ENCODE measurements around the gene ZNF281. TPM values are rescaled to one million over a fixed set of nuclear protein-coding genes. Genes with fewer than 3 reads are reported as not detected.
"Not testable (repeated sequence)": the region's sequence is repeated elsewhere in the genome, so short reads cannot be mapped to it uniquely, and the experiment has no call there.

ZNF281 gene
- total RNA-seq, 6 experiments from 2014 or later, result 12.6 to 15.2 (median 13.8) TPM

DNA sequence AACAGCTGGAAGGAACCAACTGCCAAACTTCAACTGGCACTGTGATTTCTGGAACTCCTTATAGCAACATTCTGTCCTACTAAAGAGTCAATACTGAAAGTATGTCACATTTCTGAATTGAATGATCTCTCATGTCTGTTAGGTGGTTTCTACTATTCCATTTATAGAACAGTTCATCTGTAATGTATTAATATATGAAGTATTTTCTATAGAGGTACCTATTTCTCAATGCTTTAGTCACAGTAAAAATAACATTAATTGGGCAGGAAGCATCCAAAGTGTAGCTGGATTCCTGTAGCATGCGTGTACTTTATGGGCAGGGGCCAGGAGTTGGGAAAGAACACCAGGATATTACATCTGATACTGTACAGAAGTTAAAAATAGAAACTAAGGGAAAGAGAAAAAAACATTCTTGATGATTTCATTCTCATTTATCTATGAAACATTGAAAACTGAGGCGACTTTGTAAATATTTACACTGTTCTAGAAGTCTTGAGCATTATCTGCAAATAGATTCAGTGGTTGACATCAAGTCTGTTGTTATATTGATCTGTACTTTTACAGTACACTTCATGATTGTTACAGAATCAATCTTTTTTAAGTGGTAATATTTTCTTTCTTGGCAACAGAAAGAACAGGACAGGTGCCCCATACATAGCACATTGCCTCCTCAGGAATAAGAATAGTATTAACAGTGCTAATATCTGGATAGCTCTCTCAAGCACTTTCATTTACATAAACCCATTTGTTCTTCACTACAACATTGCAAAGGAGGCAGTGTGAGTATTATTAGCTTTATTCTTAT is 6.2 kb upstream of the ZNF281 start:
- no peaks in the 10 kb centered on the region for H3K9me3 ChIP-seq
- peak; percentile 59 to 75 (median 74) for ATAC-seq
- H3K27ac ChIP-seq, result peak overlapping the region; percentile 49 to 66 (median 59)
- peak in 2 of 3 donors; percentile 52 to 65 for DNase-seq
- H3K4me1 ChIP-seq, result peaks cover 0 to 26% (median 7%) of the 10 kb centered on the region in 4 donors
- H3K36me3 ChIP-seq, result no peaks in the 10 kb centered on the region
- H3K27me3 ChIP-seq, result no peaks in the 10 kb centered on the region
- no peak overlapping the region for H3K4me3 ChIP-seq
- no peak for TF ChIP-seq POLR2A (IDR thresholded peaks at IDR 0.05)
- TF ChIP-seq, protein P1, sequence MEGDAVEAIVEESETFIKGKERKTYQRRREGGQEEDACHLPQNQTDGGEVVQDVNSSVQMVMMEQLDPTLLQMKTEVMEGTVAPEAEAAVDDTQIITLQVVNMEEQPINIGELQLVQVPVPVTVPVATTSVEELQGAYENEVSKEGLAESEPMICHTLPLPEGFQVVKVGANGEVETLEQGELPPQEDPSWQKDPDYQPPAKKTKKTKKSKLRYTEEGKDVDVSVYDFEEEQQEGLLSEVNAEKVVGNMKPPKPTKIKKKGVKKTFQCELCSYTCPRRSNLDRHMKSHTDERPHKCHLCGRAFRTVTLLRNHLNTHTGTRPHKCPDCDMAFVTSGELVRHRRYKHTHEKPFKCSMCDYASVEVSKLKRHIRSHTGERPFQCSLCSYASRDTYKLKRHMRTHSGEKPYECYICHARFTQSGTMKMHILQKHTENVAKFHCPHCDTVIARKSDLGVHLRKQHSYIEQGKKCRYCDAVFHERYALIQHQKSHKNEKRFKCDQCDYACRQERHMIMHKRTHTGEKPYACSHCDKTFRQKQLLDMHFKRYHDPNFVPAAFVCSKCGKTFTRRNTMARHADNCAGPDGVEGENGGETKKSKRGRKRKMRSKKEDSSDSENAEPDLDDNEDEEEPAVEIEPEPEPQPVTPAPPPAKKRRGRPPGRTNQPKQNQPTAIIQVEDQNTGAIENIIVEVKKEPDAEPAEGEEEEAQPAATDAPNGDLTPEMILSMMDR (IDR thresholded peaks at IDR 0.05), result no peak
- intact Hi-C loops (cut with DNase I), result loop anchor here in 1 of 2 donors (10.0 kb wide), 1 partner anchor 51 kb away; no protein-coding TSS in a partner anchor
- 15% methylated on average over 2 of the region's 2 CpGs for WGBS (ENCODE audit: insufficient coverage, low coverage, low lambda C conversion rate, missing lambda C conversion rate)

DNA sequence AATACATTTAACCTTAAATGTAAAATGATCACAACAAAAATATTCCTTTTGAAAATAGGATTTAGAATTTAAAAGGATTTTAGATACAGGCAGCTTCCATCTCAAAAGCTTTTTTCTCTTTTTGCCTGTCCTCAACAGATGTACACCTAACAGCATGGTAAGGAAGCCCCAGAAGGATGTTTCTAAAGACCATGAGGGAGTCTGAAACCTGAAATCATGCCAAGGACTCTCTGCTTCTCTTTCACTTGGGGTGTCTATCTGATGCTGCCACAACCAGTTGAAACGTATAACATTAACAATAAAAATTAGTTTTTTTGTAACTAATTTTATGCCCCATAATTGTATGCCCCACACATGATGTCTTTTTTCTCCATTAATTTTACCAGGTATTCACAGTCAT is 5.4 kb upstream of the ZNF281 start:
- H3K27ac ChIP-seq, result peak overlapping the region; percentile 49 to 66 (median 59)
- H3K4me1 ChIP-seq, result peaks cover 0 to 26% (median 7%) of the 10 kb centered on the region in 4 donors
- H3K9me3 ChIP-seq, result no peaks in the 10 kb centered on the region
- DNase-seq, result no peak
- H3K27me3 ChIP-seq, result no peaks in the 10 kb centered on the region
- no peak for TF ChIP-seq POLR2A (IDR thresholded peaks at IDR 0.05)
- TF ChIP-seq, protein P1 (IDR thresholded peaks at IDR 0.05), result no peak
- no peak for ATAC-seq
- H3K4me3 ChIP-seq, result no peak overlapping the region
- 58% methylated on average over 1 of the region's 1 CpG for WGBS (ENCODE audit: insufficient coverage, low coverage, low lambda C conversion rate, missing lambda C conversion rate)
- intact Hi-C loops (cut with DNase I), result loop anchor here in 1 of 2 donors (10.0 kb wide), 1 partner anchor 50 kb away; no protein-coding TSS in a partner anchor
- H3K36me3 ChIP-seq, result no peaks in the 10 kb centered on the region

DNA sequence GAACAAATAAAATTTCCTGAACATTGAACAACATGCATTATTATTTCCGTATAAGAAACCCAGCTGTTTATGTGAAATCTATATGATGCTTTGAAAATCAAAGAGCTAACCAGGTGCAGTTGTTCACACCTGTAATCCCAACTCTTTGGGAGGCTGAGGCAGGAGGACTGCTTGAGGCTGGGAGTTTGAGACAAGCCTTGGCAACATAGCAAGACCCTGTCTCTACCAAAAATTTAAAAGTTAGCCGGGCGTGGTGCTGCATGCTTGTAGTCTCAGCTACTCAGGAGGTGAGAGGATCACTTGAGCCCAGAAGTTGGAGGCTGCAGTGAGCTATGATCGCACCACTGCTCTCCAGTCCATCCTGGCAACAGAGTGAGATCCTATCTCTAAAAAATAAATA is 4.8 kb upstream of the ZNF281 start:
- H3K9me3 ChIP-seq, result no peaks in the 10 kb centered on the region
- ATAC-seq, result no peak

DNA sequence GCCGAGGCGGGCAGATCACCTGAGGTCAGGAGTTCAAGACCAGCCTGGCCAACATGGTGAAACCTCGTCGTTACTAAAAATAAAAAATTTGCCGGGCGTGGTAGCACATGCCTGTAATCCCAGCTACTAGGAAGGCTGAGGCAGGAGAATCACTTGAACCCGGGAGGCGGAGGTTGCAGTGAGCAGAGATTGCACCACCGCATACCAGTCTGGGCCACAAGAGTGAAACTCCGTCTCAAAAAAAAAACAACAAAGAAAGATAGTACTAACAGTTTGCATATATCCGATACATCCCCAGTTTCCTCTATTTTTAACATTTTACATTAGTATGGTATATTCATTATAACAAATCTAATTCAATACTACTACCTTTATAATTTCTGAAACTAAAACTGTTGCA is 3.9 kb upstream of the ZNF281 start:
- intact Hi-C loops (cut with DNase I), result loop anchor here in 1 of 2 donors (10.0 kb wide), 1 partner anchor 49 kb away; no protein-coding TSS in a partner anchor
- peak in 1 of 4 donors; percentile 3 for ATAC-seq
- 26% methylated on average over 10 of the region's 11 CpGs for WGBS (ENCODE audit: insufficient coverage, low coverage, low lambda C conversion rate, missing lambda C conversion rate)
- Histone ChIP-seq H3K4me1 (peaks cover 0 to 29% (median 8%) of the 10 kb centered on the region in 4 donors), H3K27ac (peak overlapping the region; percentile 12 to 45 (median 19))
- not testable (repeated sequence) for H3K27me3 ChIP-seq, H3K9me3 ChIP-seq, H3K36me3 ChIP-seq, H3K4me3 ChIP-seq
- DNase-seq, result peak in 2 of 3 donors; percentile 61 to 66

More for the DNA sequence above, 4.8 kb upstream of the ZNF281 start:
- Histone ChIP-seq H3K4me3 (no peak overlapping the region), H3K27me3 (no peaks in the 10 kb centered on the region), H3K36me3 (no peaks in the 10 kb centered on the region), H3K27ac (peak overlapping the region in 1 of 3 donors; percentile 59), H3K4me1 (peaks cover 0 to 26% (median 7%) of the 10 kb centered on the region in 4 donors)
- 90% methylated on average over 4 of the region's 4 CpGs for WGBS (ENCODE audit: insufficient coverage, low coverage, low lambda C conversion rate, missing lambda C conversion rate)
- TF ChIP-seq, protein P1 (IDR thresholded peaks at IDR 0.05), result no peak
- no peak for TF ChIP-seq POLR2A (IDR thresholded peaks at IDR 0.05)
- intact Hi-C loops (cut with DNase I), result loop anchor here in 1 of 2 donors (10.0 kb wide), 1 partner anchor 50 kb away; no protein-coding TSS in a partner anchor
- DNase-seq, result no peak
